Activated T-helper 1 cell treated with anti-CD3 and anti-CD28 coated beads, Interleukin-12 subunit alpha, Interleukin-12 subunit beta, Interleukin-2, Interleukin-4 antibody, amounts not matched to agents 30 ng/mL and 10 ng/mL and 1 ng/mL, durations not matched to agents 14 hours and 24 hours and 36 hours (primary cell): ENCODE measurements around the gene NMBR. TPM values are rescaled to one million over a fixed set of nuclear protein-coding genes. Genes with fewer than 3 reads are reported as not detected.
"Not testable (repeated sequence)": the region's sequence is repeated elsewhere in the genome, so short reads cannot be mapped to it uniquely, and the experiment has no call there.

Experiments used
- DNase-seq: peaks from one replicate; pipeline ENCODE4 v3.0.0; 2021; ENCODE audit warnings: low spot score
- H3K27ac Mint-ChIP-seq: one replicate; pipeline ENCODE4 v1.8.0; 2021; ENCODE audit warnings: mild to moderate bottlenecking, mixed read lengths
- H3K27me3 Mint-ChIP-seq: one replicate; pipeline ENCODE4 v1.8.0; 2022; ENCODE audit warnings: mild to moderate bottlenecking, moderate library complexity, mixed read lengths; ENCODE audit not compliant: insufficient read depth
- H3K36me3 Mint-ChIP-seq: one replicate; pipeline ENCODE4 v1.8.0; 2021; ENCODE audit warnings: low read depth, mixed read lengths
- H3K4me1 Mint-ChIP-seq: one replicate; pipeline ENCODE4 v1.8.0; 2021; ENCODE audit warnings: low read depth, mixed read lengths
- H3K4me3 Mint-ChIP-seq: one replicate; pipeline ENCODE4 v1.8.0; 2021; ENCODE audit warnings: mild to moderate bottlenecking, moderate library complexity, mixed read lengths
- H3K9me3 Mint-ChIP-seq: one replicate; pipeline ENCODE4 v1.8.0; 2021; ENCODE audit warnings: mixed read lengths
- intact Hi-C: fragments of 100-400 bp; cut with micrococcal nuclease; formaldehyde crosslinking; loops from one replicate; pipeline ENCODE4 v1.15.1; 2024
- total RNA-seq: library from RNA; stranded (reverse); gene quantifications from 2 replicates; pipeline ENCODE4 v1.2.3, GENCODE V29; 2022

The NMBR gene
- total RNA-seq, 1 donor from 2014 or later = not detected

GRCh38 chr6:142141531-142141930 is 5.4 kb downstream of the NMBR start:
- H3K4me1 Mint-ChIP-seq = peaks cover 10% of the 10 kb centered on the region
- peaks cover 10% of the 10 kb centered on the region for H3K27me3 Mint-ChIP-seq
- intact Hi-C loops = loop anchor here (10.0 kb wide), 4 partner anchors 163 to 813 kb away; partner anchors contain the start of gene ADGRG6
- not testable (repeated sequence) for DNase-seq, H3K27ac Mint-ChIP-seq, H3K9me3 Mint-ChIP-seq, H3K36me3 Mint-ChIP-seq, H3K4me3 Mint-ChIP-seq

GRCh38 chr6:142138876-142139275 is 8.0 kb downstream of the NMBR start:
- no peaks in the 10 kb centered on the region for H3K9me3 Mint-ChIP-seq

GRCh38 chr6:142132625-142133024 is 14.3 kb downstream of the NMBR start, which contains the start of gene GJE1:
GJE1 (plus strand) TSS chr6:142132925; CDS start chr6:142133159, 234 bp downstream.
- no peaks in the 10 kb centered on the region for H3K9me3 Mint-ChIP-seq
- no peak within 1 kb of the TSS for H3K4me3 Mint-ChIP-seq
- no peaks in the 10 kb centered on the region for H3K4me1 Mint-ChIP-seq
- peaks cover 16% of the 10 kb centered on the region for H3K27me3 Mint-ChIP-seq
- H3K36me3 Mint-ChIP-seq = no peaks in the 10 kb centered on the region
- H3K27ac Mint-ChIP-seq = no peak within 1 kb of the TSS
- DNase-seq = no peak
- intact Hi-C loops = no loop called here

More at GRCh38 chr6:142138876-142139275, 8.0 kb downstream of the NMBR start:
- no peak for DNase-seq
- no peaks in the 10 kb centered on the region for H3K36me3 Mint-ChIP-seq
- no peak overlapping the region for H3K4me3 Mint-ChIP-seq
- intact Hi-C loops = no loop called here
- H3K4me1 Mint-ChIP-seq = no peaks in the 10 kb centered on the region
- no peak overlapping the region for H3K27ac Mint-ChIP-seq
- peaks cover 10% of the 10 kb centered on the region for H3K27me3 Mint-ChIP-seq

GRCh38 chr6:142130814-142131213 is 16.1 kb downstream of the NMBR start:
- no peak overlapping the region for H3K27ac Mint-ChIP-seq
- no peak overlapping the region for H3K4me3 Mint-ChIP-seq
- no peak for DNase-seq
- peaks cover 16% of the 10 kb centered on the region for H3K27me3 Mint-ChIP-seq
- no peaks in the 10 kb centered on the region for H3K36me3 Mint-ChIP-seq
- intact Hi-C loops = no loop called here
- no peaks in the 10 kb centered on the region for H3K4me1 Mint-ChIP-seq
- H3K9me3 Mint-ChIP-seq = no peaks in the 10 kb centered on the region

- no peaks in the 10 kb centered on the region for H3K27me3 Mint-ChIP-seq
- no peaks in the 10 kb centered on the region for H3K4me1 Mint-ChIP-seq
- no peaks in the 10 kb centered on the region for H3K36me3 Mint-ChIP-seq
- intact Hi-C loops = no loop called here
- H3K4me3 Mint-ChIP-seq = no peak overlapping the region
- DNase-seq = no peak
- H3K9me3 Mint-ChIP-seq = no peaks in the 10 kb centered on the region
- no peak overlapping the region for H3K27ac Mint-ChIP-seq
These were observed 25.6 kb downstream of the NMBR start for GRCh38 chr6:142121342-142121741.

- H3K4me1 Mint-ChIP-seq = no peaks in the 10 kb centered on the region
- H3K4me3 Mint-ChIP-seq = no peak overlapping the region
- intact Hi-C loops = no loop called here
- H3K27ac Mint-ChIP-seq = no peak overlapping the region
- DNase-seq = no peak
- H3K27me3 Mint-ChIP-seq = peaks cover 1% of the 10 kb centered on the region
- H3K36me3 Mint-ChIP-seq = no peaks in the 10 kb centered on the region
- no peaks in the 10 kb centered on the region for H3K9me3 Mint-ChIP-seq
These were observed 28.0 kb downstream of the NMBR start for GRCh38 chr6:142118925-142119324.

- intact Hi-C loops = no loop called here
- no peaks in the 10 kb centered on the region for H3K36me3 Mint-ChIP-seq
- peaks cover 3% of the 10 kb centered on the region for H3K27me3 Mint-ChIP-seq
- no peak for DNase-seq
- H3K4me1 Mint-ChIP-seq = no peaks in the 10 kb centered on the region
- H3K27ac Mint-ChIP-seq = no peak overlapping the region
- H3K4me3 Mint-ChIP-seq = no peak overlapping the region
- no peaks in the 10 kb centered on the region for H3K9me3 Mint-ChIP-seq
These were observed 28.6 kb downstream of the NMBR start for GRCh38 chr6:142118328-142118727.

GRCh38 chr6:142117366-142117765 is 29.6 kb downstream of the NMBR start:
- intact Hi-C loops = no loop called here
- no peak overlapping the region for H3K4me3 Mint-ChIP-seq
- no peaks in the 10 kb centered on the region for H3K4me1 Mint-ChIP-seq
- no peak for DNase-seq
- no peaks in the 10 kb centered on the region for H3K36me3 Mint-ChIP-seq
- H3K9me3 Mint-ChIP-seq = no peaks in the 10 kb centered on the region
- peaks cover 3% of the 10 kb centered on the region for H3K27me3 Mint-ChIP-seq
- H3K27ac Mint-ChIP-seq = no peak overlapping the region

- H3K4me3 Mint-ChIP-seq = no peak overlapping the region
- H3K9me3 Mint-ChIP-seq = no peaks in the 10 kb centered on the region
- peaks cover 3% of the 10 kb centered on the region for H3K27me3 Mint-ChIP-seq
- no peaks in the 10 kb centered on the region for H3K36me3 Mint-ChIP-seq
- intact Hi-C loops = loop anchor here (1.0 to 2.0 kb wide), 3 partner anchors 95 to 434 kb away; no protein-coding TSS in a partner anchor
- no peaks in the 10 kb centered on the region for H3K4me1 Mint-ChIP-seq
- DNase-seq = peak; percentile 20
- no peak overlapping the region for H3K27ac Mint-ChIP-seq
These were observed 34.4 kb downstream of the NMBR start for GRCh38 chr6:142112451-142113061.

- intact Hi-C loops, H3K9me3 Mint-ChIP-seq, H3K27me3 Mint-ChIP-seq, H3K36me3 Mint-ChIP-seq, H3K27ac Mint-ChIP-seq, DNase-seq, H3K4me3 Mint-ChIP-seq, H3K4me1 Mint-ChIP-seq: not testable (repeated sequence)
These were observed 36.1 kb downstream of the NMBR start for GRCh38 chr6:142110820-142111219.

- H3K9me3 Mint-ChIP-seq, H3K4me1 Mint-ChIP-seq, H3K36me3 Mint-ChIP-seq, H3K27ac Mint-ChIP-seq, H3K4me3 Mint-ChIP-seq, intact Hi-C loops, DNase-seq, H3K27me3 Mint-ChIP-seq: not testable (repeated sequence)
These were observed 42.1 kb downstream of the NMBR start for GRCh38 chr6:142104820-142105219.

- no peaks in the 10 kb centered on the region for H3K9me3 Mint-ChIP-seq
- no peak overlapping the region for H3K27ac Mint-ChIP-seq
- no peaks in the 10 kb centered on the region for H3K4me1 Mint-ChIP-seq
- peaks cover 23% of the 10 kb centered on the region for H3K27me3 Mint-ChIP-seq
- intact Hi-C loops = no loop called here
- no peaks in the 10 kb centered on the region for H3K36me3 Mint-ChIP-seq
- H3K4me3 Mint-ChIP-seq = no peak overlapping the region
- DNase-seq = no peak
These were observed 58.1 kb downstream of the NMBR start for GRCh38 chr6:142088858-142089216.

- no peaks in the 10 kb centered on the region for H3K36me3 Mint-ChIP-seq
- intact Hi-C loops = no loop called here
- H3K4me1 Mint-ChIP-seq = no peaks in the 10 kb centered on the region
- no peak overlapping the region for H3K4me3 Mint-ChIP-seq
- peaks cover 23% of the 10 kb centered on the region for H3K27me3 Mint-ChIP-seq
- no peak overlapping the region for H3K27ac Mint-ChIP-seq
- H3K9me3 Mint-ChIP-seq = no peaks in the 10 kb centered on the region
- DNase-seq = no peak
These were observed 58.7 kb downstream of the NMBR start for GRCh38 chr6:142087950-142088857.
